HUES64 (cell line): ENCODE measurements around the gene CDK11A.
A peak's percentile ranks its signal among the peaks of the same experiment; 100 is the strongest.
"Not testable (repeated sequence)": the region's sequence is repeated elsewhere in the genome, so short reads cannot be mapped to it uniquely, and the experiment has no call there.

Experiments used
- H3K27ac ChIP-seq: 2 replicates; pipeline ENCODE4 v1.7.0; 2013; ENCODE audit warnings: low read depth, low read length, inconsistent platforms
- H3K27me3 ChIP-seq: 2 replicates; pipeline ENCODE4 v1.6.1; 2013; ENCODE audit warnings: mild to moderate bottlenecking, low read length; ENCODE audit not compliant: insufficient read depth
- H3K36me3 ChIP-seq: 2 replicates; pipeline ENCODE4 v1.6.1; 2013; ENCODE audit warnings: mild to moderate bottlenecking, low read length; ENCODE audit not compliant: insufficient read depth
- H3K4me1 ChIP-seq: 2 replicates; pipeline ENCODE4 v1.6.1; 2013; ENCODE audit warnings: mild to moderate bottlenecking, low read length, moderate library complexity; ENCODE audit not compliant: insufficient read depth
- H3K4me3 ChIP-seq: 2 replicates; pipeline ENCODE4 v1.5.1; 2013; ENCODE audit warnings: mild to moderate bottlenecking, low read length, moderate library complexity
- H3K9ac ChIP-seq: 2 replicates; pipeline ENCODE4 v1.6.1; 2013; ENCODE audit warnings: mild to moderate bottlenecking, low read depth, low read length
- H3K9me3 ChIP-seq: 2 replicates; pipeline ENCODE4 v1.6.1; 2013; ENCODE audit warnings: low read depth, low read length; ENCODE audit not compliant: insufficient read depth
- WGBS: fragments of 150-250, 120-280 bp; methylation state at CpG from one replicate; pipeline ENCODE4 v1.1.7; 2013; ENCODE audit warnings: missing lambda C conversion rate; 5-methylcytosine and 5-hydroxymethylcytosine counted together

Gene CDK11A

GRCh38 chr1:1705623-1706022 lies 18.5 kb downstream of the CDK11A start:
- H3K4me1 ChIP-seq, H3K36me3 ChIP-seq, H3K9me3 ChIP-seq, H3K9ac ChIP-seq, H3K27ac ChIP-seq, H3K4me3 ChIP-seq, H3K27me3 ChIP-seq: not testable (repeated sequence)
- WGBS: no CpG with 5 or more reads among the region's 10 CpGs

GRCh38 chr1:1704284-1704957 lies 19.7 kb downstream of the CDK11A start:
- not testable (repeated sequence) for H3K27me3 ChIP-seq, H3K4me1 ChIP-seq, H3K4me3 ChIP-seq, H3K36me3 ChIP-seq, H3K9ac ChIP-seq, H3K27ac ChIP-seq, H3K9me3 ChIP-seq
- 91% methylated on average over 26 of the region's 27 CpGs for WGBS

DNA sequence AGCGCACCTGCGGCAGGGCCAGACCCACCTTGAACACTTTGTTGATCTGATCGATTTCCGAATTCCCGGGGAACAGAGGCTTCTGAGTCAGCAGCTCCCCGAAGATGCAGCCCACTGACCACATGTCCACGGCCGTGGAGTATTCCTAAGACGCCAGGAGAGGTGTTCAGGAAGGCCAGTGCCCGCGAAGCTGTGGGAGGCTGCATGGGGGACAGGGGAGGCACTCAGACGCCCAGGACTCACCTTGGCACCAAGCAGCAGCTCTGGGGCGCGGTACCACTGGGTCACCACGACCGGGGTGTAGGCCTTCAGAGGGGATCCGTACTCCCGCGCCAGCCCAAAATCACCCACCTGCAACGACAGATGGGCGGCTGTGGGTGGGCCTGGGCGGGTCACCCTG lies 20.4 kb downstream of the CDK11A start:
- H3K9ac ChIP-seq: no peak overlapping the region
- no peak overlapping the region for H3K4me3 ChIP-seq
- no peak overlapping the region for H3K27ac ChIP-seq
- no peaks in the 10 kb centered on the region for H3K9me3 ChIP-seq
- WGBS: 97% methylated on average over 22 of the region's 22 CpGs
- H3K4me1 ChIP-seq: no peaks in the 10 kb centered on the region
- no peaks in the 10 kb centered on the region for H3K27me3 ChIP-seq
- peaks cover 7% of the 10 kb centered on the region for H3K36me3 ChIP-seq

DNA sequence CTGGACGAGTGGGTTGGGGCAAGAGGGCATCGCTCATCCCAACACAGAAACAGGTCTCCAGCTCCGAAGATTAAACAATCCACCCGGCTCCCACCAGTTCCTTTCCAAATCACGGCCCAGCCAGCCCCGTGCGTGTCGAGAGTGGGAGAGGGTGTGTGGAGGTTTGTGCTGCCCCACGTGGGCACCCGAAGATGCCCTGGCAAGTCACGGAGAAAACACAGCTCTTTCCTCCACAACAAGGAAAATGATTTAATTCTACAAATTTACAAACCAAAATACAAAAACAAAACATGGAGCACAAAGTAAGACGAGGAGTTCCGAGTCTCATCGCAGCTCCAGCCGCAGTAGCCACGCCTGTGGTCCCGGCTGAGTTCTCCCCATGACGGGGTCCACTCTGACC lies 21.7 kb downstream of the CDK11A start:
- H3K27me3 ChIP-seq, H3K9ac ChIP-seq, H3K36me3 ChIP-seq, H3K4me1 ChIP-seq, H3K4me3 ChIP-seq, H3K9me3 ChIP-seq, H3K27ac ChIP-seq: not testable (repeated sequence)
- WGBS: no CpG with 5 or more reads among the region's 18 CpGs

DNA sequence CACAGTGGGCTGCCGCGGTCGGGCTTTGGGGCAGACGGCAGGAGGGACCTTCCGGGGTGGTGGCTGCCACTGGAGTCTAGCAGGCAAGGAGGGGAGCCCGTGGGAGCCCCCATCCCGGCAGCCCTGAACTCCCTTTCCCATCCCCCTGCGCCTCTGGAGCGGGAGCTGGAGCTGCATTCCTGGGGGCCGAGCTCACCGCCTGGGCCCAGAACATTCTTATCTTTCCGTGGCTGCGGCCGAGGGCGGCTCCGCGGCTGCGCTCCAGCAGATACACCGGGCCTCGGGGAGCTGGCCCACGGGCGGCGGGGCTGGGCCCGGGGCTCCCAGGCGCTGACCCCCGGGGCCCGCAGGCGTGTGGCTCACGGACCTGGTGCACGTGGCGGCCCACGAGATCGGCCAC lies 23.6 kb downstream of the CDK11A start:
- not testable (repeated sequence) for H3K9ac ChIP-seq, H3K4me1 ChIP-seq, H3K27me3 ChIP-seq, H3K36me3 ChIP-seq, H3K9me3 ChIP-seq, H3K4me3 ChIP-seq, H3K27ac ChIP-seq
- WGBS: no CpG with 5 or more reads among the region's 33 CpGs

GRCh38 chr1:1700067-1700466 lies 24.1 kb downstream of the CDK11A start:
- H3K4me1 ChIP-seq, H3K9me3 ChIP-seq, H3K9ac ChIP-seq, H3K36me3 ChIP-seq, H3K27ac ChIP-seq, H3K4me3 ChIP-seq, H3K27me3 ChIP-seq: not testable (repeated sequence)
- WGBS: no CpG with 5 or more reads among the region's 45 CpGs

DNA sequence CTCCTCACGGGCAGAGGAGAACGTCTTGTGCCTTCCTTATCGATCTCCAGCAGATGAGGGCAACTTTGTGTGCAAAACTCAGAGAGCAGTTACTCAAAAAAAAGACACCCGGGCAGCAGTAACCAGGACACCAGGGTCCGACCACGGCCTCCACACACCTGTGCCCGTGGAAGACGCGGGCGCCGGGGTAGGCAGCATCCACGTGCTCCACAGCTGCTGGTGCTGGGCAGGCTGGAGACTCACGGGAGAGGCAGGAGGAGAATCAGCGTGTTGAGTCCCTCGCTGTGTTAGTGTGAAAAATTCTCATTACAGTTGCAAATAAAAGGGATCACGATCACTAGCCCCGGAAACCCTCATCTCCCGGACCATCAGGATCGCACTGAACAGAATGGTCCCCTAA lies 25.1 kb downstream of the CDK11A start:
- H3K27ac ChIP-seq, H3K4me3 ChIP-seq, H3K9ac ChIP-seq, H3K9me3 ChIP-seq, H3K36me3 ChIP-seq, H3K27me3 ChIP-seq, H3K4me1 ChIP-seq: not testable (repeated sequence)
- 97% methylated on average over 6 of the region's 19 CpGs for WGBS

- not testable (repeated sequence) for H3K9me3 ChIP-seq, H3K27me3 ChIP-seq, H3K27ac ChIP-seq, H3K4me1 ChIP-seq, H3K36me3 ChIP-seq, H3K4me3 ChIP-seq, H3K9ac ChIP-seq
- 83% methylated on average over 17 of the region's 26 CpGs for WGBS
These were observed 26.6 kb downstream of the CDK11A start for GRCh38 chr1:1697358-1698183.

- not testable (repeated sequence) for H3K27me3 ChIP-seq, H3K36me3 ChIP-seq, H3K4me3 ChIP-seq, H3K4me1 ChIP-seq, H3K9me3 ChIP-seq, H3K27ac ChIP-seq, H3K9ac ChIP-seq
- 94% methylated on average over 14 of the region's 23 CpGs for WGBS
These were observed 27.5 kb downstream of the CDK11A start for GRCh38 chr1:1696431-1697357.

DNA sequence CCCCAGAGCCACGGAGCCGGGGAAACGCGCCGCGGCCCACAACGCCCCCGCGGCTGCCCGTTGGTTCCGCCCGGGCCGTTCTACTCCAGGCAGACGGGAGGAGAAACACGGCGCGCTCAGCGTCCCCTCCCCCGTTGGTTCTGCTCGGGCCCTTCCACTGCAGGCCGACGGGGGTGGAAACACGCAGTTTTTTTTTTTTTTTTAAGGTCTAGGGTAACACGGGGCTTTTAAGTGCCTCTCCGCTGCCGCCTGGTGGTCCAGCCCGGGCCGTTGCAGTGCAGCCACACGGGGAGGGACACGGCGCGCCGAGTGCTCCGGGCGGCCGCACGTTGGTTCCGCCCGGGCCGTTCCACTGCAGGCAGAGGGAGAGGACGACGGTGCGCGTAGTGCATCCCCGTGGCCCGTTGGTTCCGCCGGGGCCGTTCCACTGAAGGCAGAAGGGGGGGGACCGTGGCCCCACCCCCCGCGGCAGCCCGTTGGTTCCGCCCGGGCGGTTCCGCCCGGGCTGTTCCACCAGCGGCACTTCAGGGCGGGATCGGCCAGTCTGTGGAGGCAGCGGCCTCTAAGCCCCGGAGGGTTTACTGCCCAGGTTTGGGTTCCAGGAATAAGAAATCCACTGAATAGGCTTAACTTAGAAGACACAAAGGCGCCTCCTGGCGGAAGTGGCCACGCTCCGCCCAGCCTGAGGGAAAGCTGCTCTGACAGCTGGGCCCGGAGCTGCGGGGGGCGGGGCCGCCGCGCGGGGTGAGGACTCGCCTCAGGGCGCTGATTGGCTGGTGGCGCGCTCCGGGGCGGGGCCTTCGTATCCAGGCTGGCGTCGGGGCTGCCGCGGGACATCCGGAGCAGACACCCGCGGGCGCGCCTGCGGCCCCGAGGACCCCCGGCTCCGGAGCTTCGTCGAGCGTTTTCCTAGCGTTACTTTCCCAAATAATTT lies 31.2 kb downstream of the CDK11A start, which contains the start of gene SLC35E2B:
Gene SLC35E2B (minus strand): TSS at position 82 of the 934 bp plus-strand sequence. CDS start 16,096 bp downstream, outside the sequence.
- WGBS: under 1% methylated on average over 39 of the region's 98 CpGs
- peak within 1 kb of the TSS; percentile 68 for H3K4me3 ChIP-seq
- H3K27me3 ChIP-seq, H3K9me3 ChIP-seq, H3K36me3 ChIP-seq, H3K4me1 ChIP-seq: not testable (repeated sequence)
- peak within 1 kb of the TSS; percentile 98 for H3K9ac ChIP-seq
- peak within 1 kb of the TSS; percentile 97 for H3K27ac ChIP-seq
